22Rv1 (cell line): Measurements from ENCODE around the gene WHRN.

Experiments
- H3K27ac ChIP-seq: fragments of 450-650 bp; 2 replicates; pipeline ENCODE4 v1.5.1; 2017
- CTCF ChIP-seq: fragments of 450-650 bp; IDR thresholded peaks from 2 replicates; pipeline ENCODE4 v1.5.1; 2017; ENCODE audit warnings: mild to moderate bottlenecking
- ZFX ChIP-seq: fragments of 450-650 bp; IDR thresholded peaks from 2 replicates; pipeline ENCODE4 v1.6.1; 2017; ENCODE audit warnings: antibody characterized with exemption, borderline replicate concordance

The WHRN gene

DNA sequence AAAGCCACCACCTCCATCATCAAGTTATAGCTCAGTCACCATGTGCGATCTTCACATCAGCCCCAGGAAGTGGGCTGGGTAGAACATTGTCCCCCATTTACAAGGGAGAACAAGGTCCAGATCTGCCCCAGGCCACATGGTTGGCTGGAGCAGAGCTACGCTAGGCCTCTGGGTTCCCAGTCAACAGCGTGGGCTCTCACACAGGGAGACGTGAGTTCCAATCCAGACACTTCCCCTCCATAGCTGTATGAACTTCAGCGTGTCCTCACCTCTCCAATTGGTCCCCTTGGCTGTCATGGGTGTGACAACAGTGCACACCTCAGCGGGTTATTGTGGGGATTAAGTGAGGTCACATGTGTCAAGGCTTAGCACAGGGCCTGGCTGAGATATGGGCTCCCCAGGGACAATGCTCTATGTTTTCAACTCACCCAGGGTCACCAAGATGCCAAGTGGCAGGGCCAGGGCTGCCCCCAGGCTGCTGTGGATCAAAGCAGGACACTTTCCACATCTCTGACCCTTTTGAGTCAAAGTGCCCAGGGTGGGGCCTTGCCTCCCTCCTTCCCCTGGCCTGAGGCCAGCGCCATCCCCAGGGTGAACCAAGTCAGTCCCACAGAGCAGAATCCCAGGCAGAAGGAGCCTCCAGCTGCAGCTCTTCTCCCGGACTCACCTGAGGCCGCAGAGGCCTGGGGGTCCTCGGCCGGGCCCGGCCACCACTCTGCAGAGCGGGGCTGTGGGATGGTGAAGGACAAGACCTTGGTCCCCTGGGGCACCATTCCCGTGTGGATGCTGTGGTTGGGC is 137.3 kb downstream of the WHRN start:
- TF ChIP-seq ZFX (no peak), CTCF (no peak)
- no peak overlapping the region for H3K27ac ChIP-seq

GRCh38 chr9:114367366-114367765 is 137.9 kb downstream of the WHRN start:
- H3K27ac ChIP-seq: no peak overlapping the region
- TF ChIP-seq CTCF (no peak), ZFX (no peak)

DNA sequence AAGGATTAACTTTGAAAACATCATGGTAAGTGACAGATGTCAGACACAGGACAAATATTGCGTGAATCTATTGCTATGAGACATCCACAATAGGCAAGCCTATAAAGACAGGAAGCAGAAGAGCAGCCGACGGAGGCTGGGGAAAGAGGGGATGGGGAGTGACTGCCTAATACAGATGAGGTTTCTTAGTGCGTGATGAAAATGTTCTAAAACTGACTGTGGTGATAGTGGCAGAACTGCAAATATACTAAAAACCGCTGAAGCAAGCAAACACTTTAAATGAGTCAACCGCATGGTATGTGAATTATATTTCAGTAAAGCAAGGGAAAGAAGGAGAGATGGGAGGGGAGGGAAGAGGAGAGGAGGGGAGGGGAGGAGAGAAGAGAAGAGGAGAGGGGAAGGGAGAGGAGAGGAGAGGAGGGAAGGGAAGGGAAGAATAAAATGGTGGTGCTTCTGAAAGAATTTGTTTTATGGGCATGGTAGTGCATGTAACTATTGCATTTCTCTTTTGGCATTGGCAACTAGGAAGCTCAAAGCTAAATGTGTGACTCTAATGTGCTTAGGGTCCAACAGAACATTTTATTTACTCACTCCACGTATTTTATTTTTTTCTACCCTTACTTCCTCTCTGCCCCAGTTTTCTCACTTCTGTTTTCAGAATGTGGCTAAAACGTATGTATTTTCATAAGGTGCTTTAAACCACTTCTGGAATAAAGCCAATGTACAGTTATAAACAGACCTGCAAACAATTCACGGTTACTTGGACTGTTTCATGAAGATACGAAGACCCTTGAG is 138.7 kb downstream of the WHRN start:
- TF ChIP-seq CTCF: no peak
- TF ChIP-seq ZFX: no peak

DNA sequence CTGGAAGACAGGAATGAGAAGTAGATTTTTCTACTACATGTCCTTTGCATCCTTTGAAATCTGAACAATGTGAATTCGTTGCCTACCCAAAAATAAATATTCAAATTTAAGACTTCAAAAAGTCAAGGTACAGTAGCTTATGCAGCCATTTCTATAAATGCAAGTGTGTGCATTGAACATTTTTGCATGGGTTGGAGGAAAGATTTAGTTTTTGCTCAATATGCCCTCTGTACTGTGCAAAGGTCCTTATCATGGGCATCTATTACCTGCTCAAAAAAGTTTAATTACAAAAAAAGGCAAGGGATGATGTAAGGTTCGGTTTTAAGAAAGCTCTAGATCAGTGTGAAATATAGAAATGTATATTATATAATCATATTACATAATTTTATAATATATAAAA is 140.1 kb downstream of the WHRN start:
- TF ChIP-seq ZFX (no peak), CTCF (no peak)
- no peak overlapping the region for H3K27ac ChIP-seq

More for the DNA sequence above, 138.7 kb downstream of the WHRN start:
- no peak overlapping the region for H3K27ac ChIP-seq

GRCh38 chr9:114364134-114365041 is 140.9 kb downstream of the WHRN start:
- TF ChIP-seq CTCF: no peak
- no peak for TF ChIP-seq ZFX
- H3K27ac ChIP-seq: no peak overlapping the region

DNA sequence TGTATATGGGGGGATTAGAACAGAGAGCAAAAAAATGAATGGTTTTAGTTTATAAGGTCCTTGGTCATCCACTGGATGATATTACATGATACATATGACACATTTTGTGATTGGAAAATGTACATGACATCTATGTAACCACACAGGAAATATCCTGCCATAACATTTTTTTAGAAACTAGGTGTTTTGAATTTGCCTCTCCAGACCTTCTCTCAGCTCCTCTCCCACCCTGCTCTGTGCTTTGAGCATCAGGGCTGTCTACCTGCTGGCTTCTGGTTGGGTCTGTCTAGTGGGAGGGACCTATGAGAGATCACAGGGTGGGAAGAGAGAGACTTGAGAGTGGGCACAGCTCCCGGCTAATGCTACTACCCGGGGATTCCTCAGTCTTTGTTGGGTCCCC is 141.8 kb downstream of the WHRN start:
- TF ChIP-seq CTCF: no peak
- H3K27ac ChIP-seq: no peak overlapping the region
